GM12874 (cell line): ENCODE results near the gene TBX15.

Experiments used
- TF ChIP-seq, protein P1 (sequence below): IDR thresholded peaks from 2 replicates; pipeline ENCODE4 v1.5.1; 2011; ENCODE audit warnings: low read depth, mild to moderate bottlenecking, control low read depth, low read length, moderate library complexity; ENCODE audit not compliant: insufficient read depth

Gene TBX15

DNA sequence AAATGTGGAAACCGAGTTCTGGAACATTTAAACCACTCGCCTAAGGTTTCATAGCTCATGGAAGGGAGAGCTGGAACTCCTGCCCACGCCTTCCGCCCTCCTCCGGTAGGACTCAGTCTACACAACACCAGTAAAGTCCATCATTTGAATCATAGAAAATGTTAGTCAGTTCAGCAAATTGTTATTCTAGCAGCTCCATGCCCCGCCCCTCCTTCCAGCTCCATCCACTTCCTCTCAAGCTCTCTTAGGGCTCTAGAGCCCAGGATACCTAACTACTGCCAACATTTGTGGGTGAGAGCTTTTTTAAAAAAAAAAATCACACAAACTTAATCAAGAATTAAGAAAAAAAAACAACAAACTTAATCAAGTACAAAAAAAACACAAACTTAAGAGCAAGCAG lies 121.8 kb downstream of the TBX15 start:
- TF ChIP-seq, protein P1, sequence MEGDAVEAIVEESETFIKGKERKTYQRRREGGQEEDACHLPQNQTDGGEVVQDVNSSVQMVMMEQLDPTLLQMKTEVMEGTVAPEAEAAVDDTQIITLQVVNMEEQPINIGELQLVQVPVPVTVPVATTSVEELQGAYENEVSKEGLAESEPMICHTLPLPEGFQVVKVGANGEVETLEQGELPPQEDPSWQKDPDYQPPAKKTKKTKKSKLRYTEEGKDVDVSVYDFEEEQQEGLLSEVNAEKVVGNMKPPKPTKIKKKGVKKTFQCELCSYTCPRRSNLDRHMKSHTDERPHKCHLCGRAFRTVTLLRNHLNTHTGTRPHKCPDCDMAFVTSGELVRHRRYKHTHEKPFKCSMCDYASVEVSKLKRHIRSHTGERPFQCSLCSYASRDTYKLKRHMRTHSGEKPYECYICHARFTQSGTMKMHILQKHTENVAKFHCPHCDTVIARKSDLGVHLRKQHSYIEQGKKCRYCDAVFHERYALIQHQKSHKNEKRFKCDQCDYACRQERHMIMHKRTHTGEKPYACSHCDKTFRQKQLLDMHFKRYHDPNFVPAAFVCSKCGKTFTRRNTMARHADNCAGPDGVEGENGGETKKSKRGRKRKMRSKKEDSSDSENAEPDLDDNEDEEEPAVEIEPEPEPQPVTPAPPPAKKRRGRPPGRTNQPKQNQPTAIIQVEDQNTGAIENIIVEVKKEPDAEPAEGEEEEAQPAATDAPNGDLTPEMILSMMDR, result no peak

DNA sequence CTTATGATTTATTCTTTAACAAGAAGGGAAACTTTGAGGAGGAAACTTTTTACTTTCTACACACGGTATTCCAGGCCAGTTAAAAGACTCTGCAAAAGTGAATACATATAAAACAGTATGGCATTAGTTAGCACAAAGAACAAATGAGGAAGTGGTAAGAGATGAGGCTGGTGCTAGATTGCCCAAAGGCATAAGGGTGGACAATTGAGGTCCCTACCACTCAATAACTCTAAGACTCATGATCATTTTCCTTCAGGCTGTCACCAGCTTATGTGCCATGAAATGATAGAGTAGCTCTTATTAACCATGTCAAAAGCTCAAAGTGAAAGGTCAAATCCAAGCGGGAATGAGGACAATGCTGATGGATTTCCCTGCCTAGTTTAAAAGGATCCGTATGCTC lies 124.5 kb downstream of the TBX15 start:
- TF ChIP-seq, protein P1, result no peak

DNA sequence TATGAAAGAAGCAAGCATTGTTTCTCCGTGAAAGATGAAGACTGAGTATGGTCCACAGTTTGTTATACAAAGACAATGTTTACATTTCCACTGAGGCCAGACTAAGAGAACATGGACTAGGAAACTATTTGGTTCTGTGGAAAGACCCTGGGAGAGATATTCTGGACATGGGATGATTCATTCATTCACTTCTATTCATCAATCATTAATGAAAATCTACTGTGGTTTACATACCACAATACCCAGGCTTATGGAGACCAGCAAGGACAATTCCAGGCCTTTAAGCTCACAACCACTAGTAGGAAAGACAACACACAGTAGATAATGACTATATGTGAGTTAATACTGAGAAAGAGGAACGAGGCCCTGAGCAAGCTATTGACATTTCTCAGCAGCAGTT lies 125.4 kb downstream of the TBX15 start:
- TF ChIP-seq, protein P1, result no peak

DNA sequence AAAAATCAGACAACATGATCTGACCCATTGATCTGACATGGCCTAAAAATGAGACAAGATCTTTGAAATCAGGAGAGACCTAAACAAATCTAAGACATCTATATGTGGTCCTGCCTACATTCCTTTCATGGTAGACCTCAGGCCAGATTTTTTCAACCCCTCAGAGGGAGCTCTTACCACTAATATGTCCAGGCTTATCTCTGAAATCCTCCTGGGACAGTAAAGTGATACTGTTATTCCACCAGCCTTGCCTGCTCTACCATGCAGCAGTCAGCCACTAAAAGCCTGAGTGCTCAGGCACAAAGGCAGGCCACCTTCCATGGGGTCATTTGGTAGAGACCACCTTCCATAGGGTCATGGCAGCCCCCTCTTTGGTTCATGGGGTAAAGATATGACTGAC lies 126.9 kb downstream of the TBX15 start:
- TF ChIP-seq, protein P1, result no peak

DNA sequence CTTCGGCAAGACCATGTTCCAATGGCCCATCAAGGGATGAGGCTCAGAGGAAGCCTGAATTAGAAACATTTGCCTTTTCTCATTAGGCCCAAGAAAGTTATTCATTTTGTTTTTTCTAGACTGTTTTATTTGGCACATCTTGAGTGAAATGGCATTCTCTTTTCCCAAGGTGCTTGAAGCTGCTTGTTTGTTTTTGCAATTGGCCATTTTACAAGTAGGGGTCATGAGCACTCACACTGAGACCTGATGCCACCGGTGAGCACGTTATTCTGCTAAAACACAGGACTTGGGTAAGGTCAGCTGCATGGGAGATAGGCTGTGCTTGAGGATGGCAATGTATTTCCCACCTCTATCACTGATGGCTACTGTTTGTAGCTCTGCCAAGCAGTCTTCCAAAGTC lies 128.1 kb downstream of the TBX15 start:
- TF ChIP-seq, protein P1, result no peak

DNA sequence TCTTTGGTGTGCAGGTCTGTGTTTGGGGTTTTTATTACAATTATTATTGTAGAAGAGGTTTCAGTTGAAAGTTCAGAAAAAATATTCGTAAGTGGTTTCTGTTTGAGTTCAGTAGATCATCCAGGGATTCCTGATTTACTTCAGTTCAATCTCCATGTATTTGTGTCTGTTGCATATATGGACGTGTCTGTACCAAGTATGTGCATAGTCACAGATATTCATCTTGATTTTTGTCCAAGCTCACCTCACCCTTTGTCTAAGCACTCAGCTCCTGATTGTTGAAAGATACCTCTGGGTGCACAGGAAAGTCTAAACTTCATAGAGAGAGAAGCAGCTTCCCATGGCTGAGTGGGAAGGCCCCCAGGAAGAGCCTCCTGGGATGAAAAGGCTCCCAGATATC lies 141.7 kb downstream of the TBX15 start:
- TF ChIP-seq, protein P1, result no peak

DNA sequence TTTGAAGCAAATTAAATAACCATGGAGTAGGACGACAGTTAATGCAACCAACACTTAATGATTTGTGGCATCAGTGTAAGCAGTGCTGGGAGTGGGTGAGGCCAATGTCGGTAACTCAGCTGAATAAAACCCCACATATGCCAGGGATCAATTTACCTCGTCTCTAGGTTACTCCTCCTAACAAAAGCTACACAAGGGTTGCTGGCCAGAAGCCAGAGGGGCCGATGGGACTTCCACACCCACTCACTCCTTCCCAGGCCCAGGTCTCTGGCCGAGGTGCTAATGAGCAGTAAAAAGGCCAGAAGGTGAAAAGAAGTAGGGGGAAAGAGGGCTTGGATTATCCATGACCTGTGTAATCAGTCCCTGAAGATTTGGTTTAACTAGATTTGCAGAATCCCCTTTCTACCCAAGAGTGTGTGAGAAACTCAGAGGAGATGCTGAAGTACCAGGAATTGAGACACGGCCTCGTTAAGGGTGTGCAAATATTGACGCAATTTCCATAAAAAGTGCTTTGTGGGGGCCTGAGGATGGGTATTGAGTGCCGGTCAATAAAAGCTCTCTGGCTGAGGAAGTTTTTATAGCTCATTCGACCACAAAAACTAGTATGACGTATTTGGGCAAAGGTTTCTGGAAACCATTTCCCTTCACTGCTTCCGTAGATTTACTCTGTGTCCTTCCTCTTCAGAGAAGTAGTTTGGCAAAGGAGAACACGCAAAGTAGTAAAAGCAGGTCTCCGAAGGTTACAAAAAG lies 145.5 kb downstream of the TBX15 start:
- TF ChIP-seq, protein P1, result no peak
